Body of pancreas (tissue), 4 donors: Measurements from ENCODE around the gene KIF26A.

Experiments
- POLR2A ChIP-seq, 3 donors: fragments of 450-650 bp; IDR thresholded peaks; one replicate each; pipeline ENCODE4 v1.6.1; 2016; ENCODE audit warnings: antibody characterized with exemption in 3 of 3, mild to moderate bottlenecking in 2 of 3
- TF ChIP-seq, protein P1 (sequence below), 7 experiments: fragments of 450-650 bp in 4 of 7; fragments of 200-600 bp in 3 of 7; sonication (generic) in 3 of 7; IDR thresholded peaks; one replicate each; pipeline ENCODE4 v1.5.1; 2016 to 2019; ENCODE audit warnings: antibody characterized with exemption in 7 of 7

- TF ChIP-seq, protein P1, sequence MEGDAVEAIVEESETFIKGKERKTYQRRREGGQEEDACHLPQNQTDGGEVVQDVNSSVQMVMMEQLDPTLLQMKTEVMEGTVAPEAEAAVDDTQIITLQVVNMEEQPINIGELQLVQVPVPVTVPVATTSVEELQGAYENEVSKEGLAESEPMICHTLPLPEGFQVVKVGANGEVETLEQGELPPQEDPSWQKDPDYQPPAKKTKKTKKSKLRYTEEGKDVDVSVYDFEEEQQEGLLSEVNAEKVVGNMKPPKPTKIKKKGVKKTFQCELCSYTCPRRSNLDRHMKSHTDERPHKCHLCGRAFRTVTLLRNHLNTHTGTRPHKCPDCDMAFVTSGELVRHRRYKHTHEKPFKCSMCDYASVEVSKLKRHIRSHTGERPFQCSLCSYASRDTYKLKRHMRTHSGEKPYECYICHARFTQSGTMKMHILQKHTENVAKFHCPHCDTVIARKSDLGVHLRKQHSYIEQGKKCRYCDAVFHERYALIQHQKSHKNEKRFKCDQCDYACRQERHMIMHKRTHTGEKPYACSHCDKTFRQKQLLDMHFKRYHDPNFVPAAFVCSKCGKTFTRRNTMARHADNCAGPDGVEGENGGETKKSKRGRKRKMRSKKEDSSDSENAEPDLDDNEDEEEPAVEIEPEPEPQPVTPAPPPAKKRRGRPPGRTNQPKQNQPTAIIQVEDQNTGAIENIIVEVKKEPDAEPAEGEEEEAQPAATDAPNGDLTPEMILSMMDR (IDR thresholded peaks at IDR 0.05): no peak
- no peak for TF ChIP-seq POLR2A (IDR thresholded peaks at IDR 0.05)
These were observed 15.9 kb downstream of the KIF26A start for GRCh38 chr14:104154246-104154645.
